ENCODE results near the gene TIE1. TPM values are rescaled to one million over a fixed set of nuclear protein-coding genes. Genes with fewer than 3 reads are reported as not detected.

The TIE1 gene
- total and polyA plus RNA-seq, 2 donors (not counting 3 experiments of a cell fraction or from before 2014, with no cell fraction given), result 531 to 620 TPM

DNA sequence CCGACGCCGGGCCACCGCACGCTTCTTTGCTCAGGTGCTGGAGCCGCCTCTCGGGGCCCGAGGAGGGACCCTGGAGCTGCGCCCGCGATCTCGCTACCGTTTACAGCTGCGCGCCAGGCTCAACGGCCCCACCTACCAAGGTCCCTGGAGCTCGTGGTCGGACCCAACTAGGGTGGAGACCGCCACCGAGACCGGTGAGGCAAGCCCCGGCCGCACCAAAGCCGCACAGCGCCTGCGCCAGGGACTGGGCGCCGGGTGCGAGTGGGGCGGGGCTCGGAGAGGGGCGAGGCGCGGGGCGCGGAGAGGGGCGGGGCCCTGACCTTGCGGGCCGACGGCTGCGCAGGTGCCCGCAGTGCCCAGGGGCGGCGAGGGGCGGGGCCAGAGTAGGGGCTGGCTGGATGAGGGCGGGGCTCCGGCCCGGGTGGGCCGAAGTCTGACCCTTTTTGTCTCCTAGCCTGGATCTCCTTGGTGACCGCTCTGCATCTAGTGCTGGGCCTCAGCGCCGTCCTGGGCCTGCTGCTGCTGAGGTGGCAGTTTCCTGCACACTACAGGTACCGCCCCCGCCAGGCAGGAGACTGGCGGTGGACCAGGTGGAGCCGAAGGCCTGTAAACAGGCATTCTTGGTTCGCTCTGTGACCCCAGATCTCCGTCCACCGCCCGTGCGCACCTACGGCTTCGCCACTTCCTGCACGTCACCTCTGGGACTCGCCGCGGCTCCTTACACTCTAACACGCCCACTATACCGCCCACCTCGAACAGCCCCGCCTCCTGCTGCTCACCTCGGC, 48.2 kb downstream of the TIE1 start:
- ChIA-PET CTCF (interaction anchor here (0.8 to 2.0 kb wide), 4 partner anchors 9 to 122 kb away, joined by 3 to 9 read pairs (median 6); no protein-coding TSS in a partner anchor), POLR2A (interaction anchor here (0.6 kb wide), 1 partner anchor 28 kb away, joined by 3 read pairs; no protein-coding TSS in a partner anchor)
- H3K79me2 ChIP-seq (ENCODE audit: control insufficient read depth, insufficient read depth, low read length), result no peaks in the 10 kb centered on the region
- peak; percentile 53 for DNase-seq (ENCODE audit: low read depth, low spot score)
- no peaks in the 10 kb centered on the region for H3K9me3 ChIP-seq (replicated peaks; ENCODE audit: control insufficient read depth, insufficient read depth, low read length)
- no peaks in the 10 kb centered on the region for H3K9me1 ChIP-seq (replicated peaks; ENCODE audit: control insufficient read depth, extremely low read depth, insufficient read depth, low read length)
- H2AFZ ChIP-seq (ENCODE audit: low read depth, low read length), result peak overlapping the region; percentile 95
- intact Hi-C loops (cut with micrococcal nuclease) (loop anchor here (1.0 kb wide), 1 partner anchor 9 kb away; the partner anchor contains the start of gene CDC20), dilution Hi-C loops (cut with MboI; ENCODE audit: extremely low pct_ligation_motif_present, low sequenced_read_pairs) (no loop called here)
- H3K36me3 ChIP-seq (ENCODE audit: control insufficient read depth in 2 of 2, extremely low read depth in 1 of 2, insufficient read depth in 2 of 2, low read length in 2 of 2), result no peaks in the 10 kb centered on the region
- no peak overlapping the region for H3K27ac ChIP-seq (ENCODE audit: insufficient read depth, low read depth, low read length)
- H3K27me3 ChIP-seq (ENCODE audit: control insufficient read depth in 2 of 2, insufficient read depth in 2 of 2, low read length in 2 of 2), result no peaks in the 10 kb centered on the region
- BruUV-seq (replicated peaks), result no TSS peak
- peak; percentile 64 for TF ChIP-seq POLR2A (IDR thresholded peaks at IDR 0.05; ENCODE audit: low read depth, low read length)
- no peak for TF ChIP-seq MAX (IDR thresholded peaks at IDR 0.05; ENCODE audit: insufficient read depth, insufficient read length)
- peak; percentile 30 for TF ChIP-seq POLR2AphosphoS5 (IDR thresholded peaks at IDR 0.05; ENCODE audit: insufficient read depth, low read depth, low read length)
- no peaks in the 10 kb centered on the region for H4K20me1 ChIP-seq (replicated peaks; ENCODE audit: control insufficient read depth, extremely low read depth, insufficient read depth, low read length)
- H3K9ac ChIP-seq (replicated peaks; ENCODE audit: extremely low read depth, insufficient read depth, low read length), result peak overlapping the region; percentile 67
- H3K4me1 ChIP-seq (ENCODE audit: control insufficient read depth, extremely low read depth, insufficient read depth, low read length), result peaks cover 3% of the 10 kb centered on the region
- peak overlapping the region; percentile 17 to 46 (median 33) for H3K4me3 ChIP-seq (replicated peaks in 1 of 3; ENCODE audit: insufficient read depth in 1 of 3, low read depth in 1 of 3, low read length in 3 of 3)
- FAIRE-seq, result peak; percentile 62
- H3K4me2 ChIP-seq (ENCODE audit: insufficient read depth, low read length), result peak overlapping the region; percentile 72

DNA sequence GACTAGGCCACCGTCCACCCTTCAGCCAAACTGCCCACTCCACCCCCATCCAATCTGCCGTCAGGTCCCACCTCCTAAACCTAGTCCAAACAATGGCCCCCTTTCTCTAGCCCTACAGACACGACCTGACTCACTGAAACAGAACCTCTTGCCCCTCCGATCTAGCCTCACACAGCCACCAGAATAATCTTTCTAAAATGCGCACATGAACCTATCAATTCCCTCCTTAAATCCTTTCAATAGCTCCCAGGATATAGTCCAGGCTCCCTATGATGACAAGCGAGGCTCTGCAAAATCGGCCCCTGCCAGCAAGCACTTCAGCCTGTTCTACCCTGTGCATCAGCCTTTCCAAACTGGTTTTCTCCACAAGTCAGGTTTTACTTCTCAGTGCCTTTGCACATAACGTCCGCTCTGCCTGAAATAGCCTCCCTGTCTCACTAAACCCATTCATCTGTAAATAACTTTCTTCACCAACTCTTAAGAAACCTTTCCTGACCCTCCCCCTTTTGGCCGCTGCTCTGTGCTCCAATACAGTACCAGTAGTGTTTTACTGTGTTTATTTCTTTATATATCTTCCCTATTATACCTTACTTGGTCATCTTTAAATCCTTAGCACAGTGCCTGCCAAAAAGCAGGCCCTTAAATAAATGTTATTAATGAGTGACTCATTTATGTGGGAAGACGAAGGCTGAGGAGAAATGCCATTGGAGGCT, 49.0 kb downstream of the TIE1 start:
- no peaks in the 10 kb centered on the region for H3K79me2 ChIP-seq (ENCODE audit: control insufficient read depth, insufficient read depth, low read length)
- H3K27ac ChIP-seq (ENCODE audit: insufficient read depth, low read depth, low read length), result no peak overlapping the region
- no peaks in the 10 kb centered on the region for H3K9me3 ChIP-seq (replicated peaks; ENCODE audit: control insufficient read depth, insufficient read depth, low read length)
- intact Hi-C loops (cut with micrococcal nuclease) (loop anchor here (1.0 kb wide), 1 partner anchor 9 kb away; the partner anchor contains the start of gene CDC20), dilution Hi-C loops (cut with MboI; ENCODE audit: extremely low pct_ligation_motif_present, low sequenced_read_pairs) (no loop called here)
- H3K4me3 ChIP-seq (replicated peaks in 1 of 3; ENCODE audit: insufficient read depth in 1 of 3, low read depth in 1 of 3, low read length in 3 of 3), result peak overlapping the region in 1 of 3 experiments; percentile 33
- H2AFZ ChIP-seq (ENCODE audit: low read depth, low read length), result peak overlapping the region; percentile 95
- CTCF ChIA-PET, result interaction anchor here (1.4 to 2.0 kb wide), 3 partner anchors 9 to 123 kb away, joined by 5 to 9 read pairs (median 8); no protein-coding TSS in a partner anchor
- POLR2A ChIA-PET, result no interaction called here
- H3K27me3 ChIP-seq (ENCODE audit: control insufficient read depth in 2 of 2, insufficient read depth in 2 of 2, low read length in 2 of 2), result no peaks in the 10 kb centered on the region
- FAIRE-seq (no peak), DNase-seq (ENCODE audit: low read depth, low spot score) (no peak)
- H3K9me1 ChIP-seq (replicated peaks; ENCODE audit: control insufficient read depth, extremely low read depth, insufficient read depth, low read length), result no peaks in the 10 kb centered on the region
- peaks cover 3% of the 10 kb centered on the region for H3K4me1 ChIP-seq (ENCODE audit: control insufficient read depth, extremely low read depth, insufficient read depth, low read length)
- no peak for TF ChIP-seq GATA2 (IDR thresholded peaks at IDR 0.05; ENCODE audit: insufficient read depth, insufficient read length, low read depth, low read length)
- TF ChIP-seq POLR2AphosphoS5 (IDR thresholded peaks at IDR 0.05; ENCODE audit: insufficient read depth, low read depth, low read length), result no peak
- peak; percentile 41 for TF ChIP-seq FOS (IDR thresholded peaks at IDR 0.05; ENCODE audit: borderline replicate concordance, insufficient read depth, low read length)
- TF ChIP-seq MAX (IDR thresholded peaks at IDR 0.05; ENCODE audit: insufficient read depth, insufficient read length), result no peak
- peak overlapping the region; percentile 67 for H3K9ac ChIP-seq (replicated peaks; ENCODE audit: extremely low read depth, insufficient read depth, low read length)
- no TSS peak for BruUV-seq (replicated peaks)
- peak overlapping the region; percentile 72 for H3K4me2 ChIP-seq (ENCODE audit: insufficient read depth, low read length)
- H4K20me1 ChIP-seq (replicated peaks; ENCODE audit: control insufficient read depth, extremely low read depth, insufficient read depth, low read length), result no peaks in the 10 kb centered on the region
- H3K36me3 ChIP-seq (ENCODE audit: control insufficient read depth in 2 of 2, extremely low read depth in 1 of 2, insufficient read depth in 2 of 2, low read length in 2 of 2), result no peaks in the 10 kb centered on the region
